GM21717 (cell line): ENCODE results near the gene OSGEPL1.
"Not testable (repeated sequence)": the region's sequence is repeated elsewhere in the genome, so short reads cannot be mapped to it uniquely, and the experiment has no call there.

Source experiments
- ATAC-seq: cut with Tn5 transposase; IDR thresholded peaks from one replicate; pipeline ENCODE4 v1.9.1; 2021; ENCODE audit warnings: mild to moderate bottlenecking, moderate library complexity; ENCODE audit not compliant: unreplicated experiment

Gene OSGEPL1

GRCh38 chr2:189756311-189756952 lies 6.2 kb downstream of the OSGEPL1 start:
- ATAC-seq = no peak

- no peak for ATAC-seq
Observed at GRCh38 chr2:189751080-189751658, 11.4 kb downstream of the OSGEPL1 start.

- no peak for ATAC-seq
Observed at GRCh38 chr2:189729430-189729829, 33.2 kb downstream of the OSGEPL1 start.

GRCh38 chr2:189726849-189727248 lies 35.7 kb downstream of the OSGEPL1 start:
- ATAC-seq = no peak

- ATAC-seq = no peak
Observed at GRCh38 chr2:189726271-189726670, 36.3 kb downstream of the OSGEPL1 start.

- ATAC-seq = no peak
Observed at GRCh38 chr2:189723192-189723591, 39.4 kb downstream of the OSGEPL1 start.

GRCh38 chr2:189719571-189719970 lies 43.0 kb downstream of the OSGEPL1 start:
- no peak for ATAC-seq

GRCh38 chr2:189717593-189717992 lies 45.0 kb downstream of the OSGEPL1 start:
- ATAC-seq = not testable (repeated sequence)

- ATAC-seq = no peak
Observed at GRCh38 chr2:189709501-189710221, 52.9 kb downstream of the OSGEPL1 start.

- no peak for ATAC-seq
Observed at GRCh38 chr2:189702071-189702470, 60.5 kb downstream of the OSGEPL1 start.

- ATAC-seq = no peak
Observed at GRCh38 chr2:189700681-189701080, 61.9 kb downstream of the OSGEPL1 start.

- no peak for ATAC-seq
Observed at GRCh38 chr2:189698020-189698887, 64.3 kb downstream of the OSGEPL1 start.
